ENCODE measurements around the gene PPIB.

The PPIB gene

DNA sequence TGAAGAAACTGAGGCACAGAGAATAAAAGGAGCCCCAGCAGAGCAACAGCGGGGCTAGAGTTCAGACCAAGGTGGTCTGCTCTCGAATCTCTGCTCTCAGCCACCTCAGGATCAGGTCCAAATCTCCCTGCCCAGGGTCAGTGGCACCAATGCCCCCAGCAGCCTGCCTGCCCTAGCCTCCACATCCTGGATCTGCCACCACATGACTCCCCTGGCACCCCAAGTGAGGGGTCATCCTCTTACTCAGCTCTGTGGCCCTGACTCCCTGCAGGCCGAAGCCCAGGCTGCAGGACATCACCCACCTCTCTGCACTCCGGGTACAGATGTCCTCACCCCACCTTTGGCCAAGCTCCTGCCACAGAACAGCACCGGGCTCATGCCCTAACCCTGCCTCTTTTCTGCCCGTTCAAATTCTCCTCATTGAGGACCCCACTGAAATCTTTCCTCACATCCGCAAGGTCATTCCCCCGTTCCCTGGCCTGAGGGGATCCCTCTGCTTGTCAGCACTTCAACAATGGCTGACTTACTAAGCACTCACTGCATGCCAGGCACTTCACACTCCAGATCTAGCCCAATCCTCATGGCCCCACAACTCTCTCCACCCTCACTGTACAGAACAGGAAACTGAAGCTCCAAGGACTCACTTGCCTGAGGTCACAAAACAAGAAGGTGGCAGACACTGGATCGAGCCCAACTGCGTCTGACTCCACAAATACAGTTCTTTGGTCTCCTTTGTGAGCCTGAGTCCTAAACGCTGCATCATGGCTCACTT is 4.3 kb downstream of the PPIB start:
- no peak for DNase-seq (ENCODE audit: low read depth in 4 of 4, low spot score in 1 of 4)

- DNase-seq (ENCODE audit: low read depth in 4 of 4, low spot score in 1 of 4): no peak
Observed at GRCh38 chr15:64157599-64158125, 5.2 kb downstream of the PPIB start.

DNA sequence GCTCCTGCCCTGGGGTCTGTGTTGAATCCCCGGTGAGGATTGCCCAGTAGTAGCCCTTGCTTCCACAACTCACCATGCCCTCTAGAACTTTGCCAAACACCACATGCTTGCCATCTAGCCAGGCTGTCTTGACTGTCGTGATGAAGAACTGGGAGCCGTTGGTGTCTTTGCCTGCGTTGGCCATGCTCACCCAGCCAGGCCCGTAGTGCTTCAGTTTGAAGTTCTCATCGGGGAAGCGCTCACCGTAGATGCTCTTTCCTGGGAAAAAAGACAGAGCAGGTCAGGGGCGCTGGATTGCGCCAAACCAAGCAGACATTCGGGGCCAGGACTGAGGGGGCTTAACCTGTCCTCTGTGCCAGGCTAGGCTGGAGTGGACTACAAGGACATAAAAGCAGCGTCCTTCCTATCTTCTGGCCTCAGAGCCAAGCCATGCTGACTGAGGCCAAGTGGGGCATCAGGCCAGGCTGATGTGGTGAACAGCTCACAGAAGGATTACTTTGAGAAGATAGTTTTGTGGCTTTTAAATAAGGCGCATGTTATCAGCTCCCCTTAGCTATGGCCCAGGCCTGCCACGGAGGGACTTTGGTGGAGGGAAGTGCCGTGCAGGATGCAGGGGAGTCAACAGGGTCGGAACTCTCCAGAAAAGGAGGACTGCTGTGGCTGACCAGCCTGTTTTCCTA is 6.0 kb downstream of the PPIB start:
- no peak for DNase-seq (ENCODE audit: low read depth in 4 of 4, low spot score in 1 of 4)

GRCh38 chr15:64155802-64156651 is 6.8 kb downstream of the PPIB start:
- DNase-seq (ENCODE audit: low read depth in 4 of 4, low spot score in 1 of 4): no peak

DNA sequence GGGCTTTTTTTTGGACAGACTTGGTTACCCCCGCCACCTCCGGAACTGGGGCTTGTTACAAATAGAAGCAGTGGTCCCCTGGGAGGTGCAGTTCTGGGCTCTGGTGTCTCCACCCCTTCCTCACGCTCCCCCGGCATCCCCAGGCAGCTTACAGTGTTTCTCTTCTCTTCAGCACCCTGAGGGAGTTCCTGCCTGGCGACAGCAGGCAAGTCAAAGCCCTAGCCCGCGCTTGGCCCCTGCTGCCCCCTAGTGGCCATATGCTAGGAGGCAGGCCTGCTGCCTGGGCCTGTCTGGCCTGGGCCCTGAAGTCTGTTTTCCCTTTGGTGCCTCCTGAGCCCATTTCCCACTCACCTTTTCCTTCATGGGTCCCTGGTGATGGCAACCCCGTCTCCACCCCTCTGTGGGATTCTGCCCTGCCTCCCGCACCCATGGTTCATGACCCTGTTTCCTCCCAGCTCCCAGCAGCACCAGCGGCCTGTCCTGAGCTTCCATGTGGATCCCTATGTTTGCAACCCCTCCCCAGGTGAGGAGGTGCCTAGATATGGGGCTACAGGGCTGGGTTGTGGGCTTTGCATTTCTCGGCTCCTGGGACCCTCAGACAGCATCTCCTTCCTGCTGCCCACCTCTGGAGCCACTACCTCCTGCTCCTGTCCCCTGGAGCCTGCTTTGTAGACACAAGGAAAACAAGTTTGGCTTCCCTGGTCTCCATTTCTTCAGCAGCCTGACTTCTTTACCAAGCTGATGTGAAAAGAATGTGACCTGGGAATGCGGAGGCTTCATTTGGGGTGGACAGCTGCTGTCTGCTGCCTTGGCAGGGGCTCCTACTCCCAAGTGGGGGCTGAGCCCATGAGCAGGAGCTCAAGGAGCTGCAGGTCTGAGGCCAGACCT is 9.1 kb downstream of the PPIB start:
- DNase-seq (ENCODE audit: low read depth in 4 of 4, low spot score in 1 of 4): peak; percentile 86 to 92 (median 89)

- no peak for DNase-seq (ENCODE audit: low read depth in 4 of 4, low spot score in 1 of 4)
Observed at GRCh38 chr15:64152507-64153387, 10.1 kb downstream of the PPIB start.

- DNase-seq (ENCODE audit: low read depth in 4 of 4, low spot score in 1 of 4): no peak
Observed at GRCh38 chr15:64151727-64152506, 10.9 kb downstream of the PPIB start, which contains the start of gene SNX22. Gene SNX22, plus strand, starts transcription at chr15:64151731. Its CDS starts 45 bp downstream, at chr15:64151776.

DNA sequence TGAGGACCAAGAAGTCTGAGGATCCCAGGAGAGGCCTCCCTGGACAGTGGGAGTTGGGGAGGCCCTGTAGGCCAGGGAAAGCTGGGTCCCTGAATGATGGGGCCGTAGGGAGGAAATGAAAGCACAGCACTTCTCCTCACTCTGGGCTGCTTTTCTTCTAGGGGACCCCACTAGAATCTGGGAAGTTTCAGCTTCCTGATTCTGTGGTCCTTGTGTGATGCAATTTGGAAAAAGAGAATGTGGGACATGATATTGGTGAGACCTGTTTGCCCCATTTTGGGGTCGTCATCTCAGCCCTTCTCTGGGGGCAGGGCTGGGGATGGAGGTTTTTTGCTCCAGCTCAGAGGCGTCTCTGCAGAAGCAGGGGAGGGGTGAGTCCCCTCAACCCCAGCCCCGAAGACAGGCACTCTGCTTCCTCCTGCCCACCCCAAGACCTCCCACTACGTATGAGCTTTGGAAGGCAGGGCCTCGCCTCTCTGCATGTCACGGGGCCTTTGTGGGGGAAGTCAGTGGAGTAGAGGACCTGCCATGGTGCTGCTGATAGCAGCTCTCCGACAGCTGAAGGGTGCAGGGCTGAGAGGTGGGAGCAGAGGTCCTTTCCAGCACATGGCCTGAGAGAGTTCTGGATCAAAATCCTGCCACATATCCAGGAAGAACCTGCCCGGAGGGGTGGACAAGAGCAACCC is 12.8 kb downstream of the PPIB start:
- no peak for DNase-seq (ENCODE audit: low read depth in 4 of 4, low spot score in 1 of 4)

DNA sequence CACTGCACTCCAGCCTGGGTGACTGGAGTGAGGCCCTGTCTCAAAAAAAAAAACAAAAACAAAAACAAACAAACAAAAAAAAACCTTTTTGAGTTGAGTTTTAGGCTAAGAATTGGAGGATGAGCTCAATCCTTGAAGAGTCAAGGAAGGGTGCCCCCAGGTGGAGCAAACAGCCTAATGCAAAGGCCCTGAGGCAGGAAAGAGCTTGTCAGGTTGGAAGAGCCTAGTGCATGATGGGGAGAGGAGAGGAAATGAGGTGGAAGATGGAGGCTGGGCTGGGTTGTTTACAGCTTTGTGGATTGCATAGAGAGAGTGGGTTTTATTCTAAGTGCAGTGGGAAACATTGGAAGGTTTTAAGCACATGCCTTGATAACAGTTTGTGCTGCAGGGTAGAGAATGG is 13.4 kb downstream of the PPIB start:
- no peak for DNase-seq (ENCODE audit: low read depth in 4 of 4, low spot score in 1 of 4)

GRCh38 chr15:64148581-64148980 is 14.2 kb downstream of the PPIB start:
- DNase-seq (ENCODE audit: low read depth in 4 of 4, low spot score in 1 of 4): no peak

- no peak for DNase-seq (ENCODE audit: low read depth in 4 of 4, low spot score in 1 of 4)
Observed at GRCh38 chr15:64148168-64148567, 14.7 kb downstream of the PPIB start.

DNA sequence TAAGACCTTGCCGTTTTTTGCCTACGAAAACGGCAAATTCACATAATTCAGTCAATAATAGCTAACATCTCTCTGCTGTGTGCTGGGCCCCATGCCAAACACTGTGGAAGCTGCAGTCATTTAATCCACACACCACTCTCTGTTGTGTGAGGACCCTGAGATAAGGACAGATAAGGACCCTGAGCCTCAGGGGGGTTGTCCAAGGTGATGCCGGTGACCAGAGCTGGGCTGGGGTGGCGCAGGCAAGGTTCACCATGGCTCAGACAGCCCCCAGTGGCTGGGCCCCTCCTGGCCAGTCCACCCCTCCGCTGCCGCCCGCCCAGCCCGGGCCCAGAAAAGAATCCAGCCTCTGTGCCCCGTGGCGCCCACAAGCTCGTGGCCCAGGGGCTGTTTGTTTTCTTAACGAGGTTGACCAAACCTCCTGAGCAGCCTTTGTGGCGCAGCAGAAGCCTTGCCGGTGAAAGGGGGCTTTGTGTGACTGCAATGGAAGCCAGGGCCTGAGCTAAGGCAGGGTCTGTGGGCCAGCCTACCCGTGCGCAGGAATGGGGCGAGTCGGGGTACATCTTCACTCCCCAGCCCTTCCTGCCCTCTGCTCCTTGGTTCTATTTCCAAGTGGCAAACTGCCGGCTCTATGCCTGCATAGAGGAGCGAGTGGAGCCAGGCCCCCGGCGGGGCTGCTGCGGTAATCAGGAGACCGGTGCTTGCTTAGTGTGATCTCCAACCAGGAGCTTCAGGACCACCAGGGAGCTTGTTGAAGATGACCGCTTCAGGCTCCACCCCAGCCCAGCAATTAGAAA is 15.7 kb downstream of the PPIB start:
- DNase-seq (ENCODE audit: low read depth in 4 of 4, low spot score in 1 of 4): no peak

- no peak for DNase-seq (ENCODE audit: low read depth in 4 of 4, low spot score in 1 of 4)
Observed at GRCh38 chr15:64146520-64146884, 16.3 kb downstream of the PPIB start.

DNA sequence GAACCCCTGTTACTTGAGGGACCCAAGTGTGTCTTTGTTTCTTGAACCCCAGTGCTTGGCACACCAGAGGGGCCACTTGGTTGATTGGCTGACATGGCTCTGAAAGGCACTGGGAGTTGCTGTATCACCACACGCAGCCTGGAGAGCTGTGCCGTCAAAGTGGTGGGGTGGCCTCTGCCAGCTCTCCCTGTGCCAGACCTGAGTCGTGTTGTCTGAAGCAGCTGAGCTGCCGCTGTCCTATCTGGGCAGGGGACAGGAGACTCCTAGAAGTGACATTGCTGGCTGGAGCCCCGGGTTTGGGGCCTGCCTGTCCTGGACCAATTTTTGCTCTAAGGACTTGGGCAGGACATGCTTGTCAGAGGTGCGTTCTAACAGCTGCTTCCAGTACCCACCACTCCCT is 16.8 kb downstream of the PPIB start:
- no peak for DNase-seq (ENCODE audit: low read depth in 4 of 4, low spot score in 1 of 4)

DNA sequence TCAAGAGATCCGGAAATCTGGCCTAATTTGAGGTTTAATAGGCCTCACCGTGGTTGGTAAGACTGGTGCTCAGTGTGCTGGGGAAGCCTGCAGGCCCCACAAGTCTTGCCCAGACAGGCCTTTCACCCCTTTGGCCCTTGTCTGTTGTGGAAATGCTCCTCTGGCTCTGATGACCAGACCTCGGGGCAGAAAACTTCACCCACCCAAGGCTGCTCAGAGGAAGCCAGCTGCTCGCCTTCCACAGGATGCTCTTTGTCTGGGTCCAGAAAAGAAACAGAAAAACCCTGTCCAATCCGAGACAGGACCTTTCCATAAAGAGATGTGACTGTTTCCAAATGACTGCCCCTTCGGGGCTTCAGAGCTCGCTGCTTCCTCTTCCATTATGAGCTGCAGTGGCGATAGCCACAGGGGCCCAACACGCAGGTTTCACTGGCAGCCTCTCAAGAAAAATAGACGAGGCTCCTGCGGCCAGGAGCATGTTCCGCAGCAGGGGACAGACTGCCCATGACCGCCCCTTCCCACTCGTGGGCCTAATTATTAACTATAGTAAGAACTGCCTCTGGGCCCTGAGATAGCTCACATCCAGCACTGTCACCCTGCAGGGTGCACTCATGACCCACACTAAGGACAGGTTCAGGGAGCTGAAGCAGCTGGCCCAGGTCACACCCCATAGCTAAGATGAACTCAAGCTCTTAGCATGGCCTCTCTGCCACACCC is 18.1 kb downstream of the PPIB start:
- DNase-seq (ENCODE audit: low read depth in 4 of 4, low spot score in 1 of 4): no peak

DNA sequence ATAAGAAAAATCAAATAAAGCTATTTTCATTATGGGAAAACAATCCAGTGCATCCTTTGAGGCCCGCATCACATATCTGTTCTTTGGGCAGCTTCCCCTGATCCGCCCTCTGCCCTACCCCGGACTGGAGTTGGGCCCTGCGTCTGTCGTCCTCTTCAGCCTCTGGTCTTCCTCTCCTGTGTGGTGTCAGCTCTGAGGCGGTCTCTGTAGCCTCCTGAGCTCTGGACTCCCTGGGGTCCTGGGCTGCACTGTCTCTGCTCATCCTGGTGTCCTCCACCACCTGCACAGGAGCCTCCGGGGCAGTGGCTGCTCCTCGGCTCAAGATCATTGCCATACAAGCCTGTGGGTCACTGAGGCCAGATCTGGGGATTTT is 18.6 kb downstream of the PPIB start:
- no peak for DNase-seq (ENCODE audit: low read depth in 4 of 4, low spot score in 1 of 4)

- DNase-seq (ENCODE audit: low read depth in 4 of 4, low spot score in 1 of 4): no peak
Observed at GRCh38 chr15:64143276-64143675, 19.5 kb downstream of the PPIB start.
